Anterior cingulate cortex (tissue), 58 donors: ENCODE results near the gene DNM1.

Experiments
- DNase-seq, 58 donors: peaks; one replicate each; lab custom pipeline; 2025; lab: John Stamatoyannopoulos, UW

DNM1 gene

GRCh38 chr9:128175102-128175563, 28.0 kb upstream of the DNM1 start:
- no peak for DNase-seq

DNA sequence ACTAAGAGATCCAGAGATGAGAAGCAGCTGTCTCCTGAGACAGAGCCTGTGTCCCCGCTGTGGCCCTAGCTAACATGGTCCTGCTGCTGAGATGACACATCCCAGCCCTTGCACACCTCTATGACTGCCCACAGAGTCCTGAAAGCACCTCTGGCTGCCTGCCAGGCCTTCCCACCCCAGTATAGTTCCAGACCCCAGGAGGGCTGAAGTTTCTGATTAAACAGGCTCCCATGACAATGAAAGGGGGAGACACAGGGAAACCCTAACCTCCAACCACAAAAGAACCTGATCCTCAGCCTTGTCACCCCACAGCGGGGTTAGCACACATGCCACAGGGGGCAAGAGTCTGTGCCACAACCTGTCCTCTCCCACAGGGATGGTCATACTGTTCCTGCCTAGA, 27.5 kb upstream of the DNM1 start:
- DNase-seq = no peak

DNA sequence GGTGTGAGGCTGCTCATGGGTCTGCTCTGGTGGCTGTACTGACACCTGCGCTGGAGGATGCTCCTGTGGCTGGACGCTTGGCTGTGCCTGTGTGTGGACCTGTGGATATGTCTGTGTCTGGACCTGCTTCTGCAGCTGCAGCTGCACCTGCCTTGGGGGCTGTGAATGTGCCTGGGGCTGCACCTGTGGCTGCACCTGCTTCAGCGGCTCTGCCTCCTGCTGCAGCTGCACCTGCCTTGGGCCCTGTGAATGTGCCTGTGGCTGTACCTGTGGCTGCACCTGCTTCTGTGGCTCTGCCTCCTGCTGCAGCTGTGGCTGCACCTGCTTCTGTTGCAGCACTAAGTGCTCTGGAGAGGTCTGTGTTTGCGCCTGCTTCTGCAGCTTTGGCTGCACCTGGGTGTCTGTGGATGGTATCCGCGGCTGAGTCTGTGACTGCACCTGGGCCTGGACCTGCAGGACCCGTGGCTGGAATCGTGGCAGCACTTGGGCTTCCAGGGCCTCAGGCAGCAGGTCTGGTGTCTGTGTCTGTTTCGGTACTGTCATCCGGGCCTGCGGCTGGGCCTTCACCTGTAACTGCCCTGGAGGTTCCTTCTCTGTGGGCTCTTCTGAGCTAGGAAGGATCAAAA, 24.3 kb upstream of the DNM1 start:
- no peak for DNase-seq

DNA sequence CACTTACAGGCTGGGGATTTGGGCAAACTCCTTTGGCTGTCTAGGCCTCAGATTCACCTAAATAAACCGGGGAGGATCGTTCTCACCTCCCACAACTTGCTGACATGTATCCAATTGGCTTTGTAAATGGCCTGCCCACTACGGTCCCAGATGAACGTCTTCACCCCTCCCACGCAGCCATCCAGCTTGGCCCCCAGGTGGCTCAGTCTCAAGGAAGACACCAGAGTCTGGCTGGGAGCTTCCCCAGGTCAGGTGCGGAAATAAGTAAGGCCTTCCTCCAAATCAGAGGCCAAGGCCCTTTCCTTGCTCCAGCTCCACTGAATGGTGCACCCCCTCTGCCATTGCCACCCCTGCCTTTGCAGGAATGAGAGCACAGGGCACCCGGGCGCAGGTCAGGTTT, 23.2 kb upstream of the DNM1 start:
- DNase-seq = no peak

DNA sequence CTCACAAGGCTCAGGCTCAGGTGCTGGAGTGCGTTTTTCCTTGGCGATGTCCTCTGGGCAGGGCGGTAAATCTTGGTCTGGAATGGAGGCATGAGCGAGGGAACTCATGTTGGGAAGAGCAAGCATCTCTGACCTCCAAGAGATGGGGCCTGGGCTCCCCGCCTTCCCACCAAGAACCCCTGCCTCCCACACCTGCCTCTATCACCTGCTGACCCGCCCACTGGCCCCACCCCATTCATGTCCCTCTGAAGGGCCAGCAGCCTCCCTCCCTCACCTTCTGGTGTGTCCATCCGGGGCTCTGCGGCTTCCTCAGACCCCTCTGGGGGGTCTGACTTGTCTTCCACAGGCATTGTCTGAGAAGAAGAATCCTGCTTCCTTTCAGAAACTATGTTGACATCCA, 22.7 kb upstream of the DNM1 start:
- no peak for DNase-seq

GRCh38 chr9:128181480-128181879, 21.7 kb upstream of the DNM1 start:
- peak in 26 of 58 donors; percentile 6 to 56 (median 38) for DNase-seq

- no peak for DNase-seq
Measured at GRCh38 chr9:128182893-128183588, 20.1 kb upstream of the DNM1 start.

- DNase-seq = no peak
Measured at GRCh38 chr9:128185979-128186965, 16.9 kb upstream of the DNM1 start.

- DNase-seq = no peak
Measured at GRCh38 chr9:128187361-128187760, 15.8 kb upstream of the DNM1 start.

GRCh38 chr9:128188209-128188608, 15.0 kb upstream of the DNM1 start:
- DNase-seq = no peak

DNA sequence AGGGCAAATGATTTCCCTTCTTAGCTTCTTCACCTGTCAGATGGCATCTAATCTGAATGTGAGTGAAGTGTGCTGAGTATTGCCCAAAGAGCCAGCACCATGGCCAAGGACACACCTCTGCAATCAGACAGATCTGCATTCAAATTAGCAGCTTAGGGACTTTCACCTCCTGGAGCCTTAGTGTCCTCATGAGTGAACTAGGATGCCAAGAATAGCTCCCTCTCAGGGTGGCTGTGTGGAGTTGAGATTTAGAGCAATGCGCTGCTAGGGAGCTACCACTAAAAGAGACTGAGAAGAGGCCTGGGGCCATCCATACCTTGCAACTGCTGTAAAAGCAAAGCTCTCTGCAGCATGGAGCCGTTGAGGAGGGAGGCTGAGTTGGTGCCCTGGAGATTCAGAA, 13.2 kb upstream of the DNM1 start:
- DNase-seq = no peak

- peak in 14 of 58 donors; percentile 27 to 70 (median 50) for DNase-seq
Measured at GRCh38 chr9:128190516-128191405, 12.4 kb upstream of the DNM1 start.

DNA sequence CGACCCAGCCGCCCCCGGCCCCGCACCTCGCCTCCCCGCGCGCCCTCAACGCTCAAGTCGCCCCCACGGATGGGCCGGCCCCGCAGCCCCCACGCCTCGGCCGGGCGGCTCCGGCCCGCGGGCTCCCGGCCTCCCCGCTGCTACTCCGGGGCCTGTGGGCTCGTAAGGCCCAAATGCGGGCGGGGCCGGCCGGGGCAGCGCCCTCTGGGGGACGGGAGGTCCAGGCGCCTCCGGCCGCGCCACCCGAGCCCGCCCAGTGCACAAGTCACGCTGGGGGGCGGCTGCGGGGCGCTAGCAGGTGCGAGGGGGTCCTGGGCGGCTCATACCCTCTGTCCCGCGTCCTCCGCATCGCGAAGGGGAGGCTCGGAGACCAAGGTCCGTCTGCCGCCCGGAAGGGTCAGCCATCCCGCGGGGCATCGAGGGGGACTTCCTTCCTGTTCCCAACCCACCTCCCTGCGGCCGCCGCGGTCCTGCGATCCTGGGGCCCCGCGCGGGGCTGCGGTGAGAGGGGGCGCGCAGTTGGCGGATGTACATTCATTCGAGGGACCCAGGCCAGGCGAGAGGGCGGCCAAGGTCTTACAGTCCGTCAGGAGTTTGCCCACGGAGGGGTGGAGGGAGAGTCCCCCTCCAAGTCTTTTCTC, 11.7 kb upstream of the DNM1 start, which contains the start of gene CIZ1:
Gene CIZ1 (minus strand): TSS at position 167 of the 641 bp plus-strand sequence. CDS start 715 bp downstream, outside the sequence.
- DNase-seq = peak in 50 of 58 donors; percentile 25 to 78 (median 58)

DNA sequence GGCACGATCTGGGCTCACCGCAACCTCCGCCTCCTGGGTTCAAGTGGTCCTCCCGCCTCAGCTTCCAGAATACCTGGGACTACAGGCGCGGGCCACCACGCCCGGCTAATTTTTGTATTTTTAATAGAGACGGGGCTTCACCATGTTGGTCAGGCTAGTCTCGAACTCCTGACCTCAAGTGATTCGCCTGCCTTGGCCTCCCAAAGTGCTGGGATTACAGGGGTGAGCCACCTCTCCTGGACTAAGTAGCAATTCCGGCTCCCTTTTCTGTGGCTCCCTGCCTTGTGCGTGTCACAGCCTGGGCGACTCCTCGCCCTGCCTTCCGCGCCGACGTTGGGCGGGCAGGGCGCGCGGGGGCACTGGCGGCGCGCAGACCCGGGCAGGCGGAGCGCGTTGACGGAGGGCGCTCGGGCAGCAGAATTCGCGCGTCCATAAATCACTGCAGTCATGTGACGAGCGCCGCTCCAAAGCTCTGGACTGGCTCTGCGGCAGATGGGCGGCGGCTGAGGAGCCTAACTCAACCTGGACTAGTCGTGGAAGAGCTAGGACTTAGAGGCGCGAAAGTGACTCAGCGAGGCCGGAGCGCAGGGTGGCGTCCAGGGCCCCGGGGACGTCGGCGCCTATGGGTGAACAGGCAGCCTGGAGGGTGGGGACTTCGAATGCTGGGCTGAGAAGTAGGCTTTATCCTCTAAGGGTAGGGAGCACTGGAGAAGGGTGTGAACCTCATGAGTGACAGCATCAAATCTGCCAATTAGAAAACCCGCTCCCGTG, 10.4 kb upstream of the DNM1 start:
- peak in 48 of 58 donors; percentile 23 to 86 (median 59) for DNase-seq

- peak in 7 of 58 donors; percentile 15 to 38 (median 23) for DNase-seq
Measured at GRCh38 chr9:128193469-128194096, 9.6 kb upstream of the DNM1 start.

GRCh38 chr9:128201441-128202369, 1.5 kb upstream of the DNM1 start:
- DNase-seq = peak in 12 of 58 donors; percentile 11 to 60 (median 26)

DNA sequence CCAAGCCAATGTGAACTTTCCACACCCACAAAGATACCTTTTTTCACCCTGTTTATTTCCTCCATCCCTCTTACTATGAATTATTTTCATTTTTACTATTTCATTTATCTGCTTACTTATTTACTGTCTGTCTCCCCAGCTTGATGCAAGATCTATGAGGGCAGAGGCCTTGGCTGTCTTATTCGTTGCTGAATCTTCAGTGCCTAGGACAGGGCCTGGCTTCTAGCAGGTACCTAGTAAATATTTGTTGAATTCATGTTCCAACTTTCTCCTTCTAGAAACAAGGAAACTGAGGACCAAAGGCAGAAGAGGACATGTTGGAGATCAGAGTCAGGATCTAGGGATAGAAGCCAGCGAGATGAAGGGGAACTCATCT, 543 bp upstream of the DNM1 start:
- no peak for DNase-seq
